ENCODE measurements around the gene NF2.
A peak's percentile ranks its signal among the peaks of the same experiment; 100 is the strongest.
"Not testable (repeated sequence)": the region's sequence is repeated elsewhere in the genome, so short reads cannot be mapped to it uniquely, and the experiment has no call there.

Gene NF2

GRCh38 chr22:29596408-29596807 is 7.0 kb upstream of the NF2 start:
- DNase-seq (ENCODE audit: low spot score): no peak

GRCh38 chr22:29597871-29598683 is 5.4 kb upstream of the NF2 start:
- not testable (repeated sequence) for DNase-seq (ENCODE audit: low spot score)

DNA sequence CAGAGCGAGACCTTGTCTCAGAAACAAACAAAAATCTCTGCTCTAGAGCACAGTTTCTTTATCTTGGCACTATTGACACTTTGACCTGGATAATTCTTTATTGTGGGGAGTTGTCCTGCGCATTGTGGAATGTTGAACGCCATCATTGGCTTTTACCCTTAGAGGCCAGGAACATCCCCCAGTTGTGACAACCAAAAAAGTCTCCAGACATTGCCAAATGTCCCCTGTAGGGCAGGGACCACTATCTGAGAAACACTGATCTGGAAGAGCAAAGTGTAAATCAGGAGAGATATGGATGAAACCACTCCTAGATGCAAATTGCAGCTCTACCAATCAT is 4.8 kb upstream of the NF2 start:
- no peak for DNase-seq (ENCODE audit: low spot score)

- no peak for DNase-seq (ENCODE audit: low spot score)
These were observed 585 bp downstream of the NF2 start for GRCh38 chr22:29604076-29604360.

DNA sequence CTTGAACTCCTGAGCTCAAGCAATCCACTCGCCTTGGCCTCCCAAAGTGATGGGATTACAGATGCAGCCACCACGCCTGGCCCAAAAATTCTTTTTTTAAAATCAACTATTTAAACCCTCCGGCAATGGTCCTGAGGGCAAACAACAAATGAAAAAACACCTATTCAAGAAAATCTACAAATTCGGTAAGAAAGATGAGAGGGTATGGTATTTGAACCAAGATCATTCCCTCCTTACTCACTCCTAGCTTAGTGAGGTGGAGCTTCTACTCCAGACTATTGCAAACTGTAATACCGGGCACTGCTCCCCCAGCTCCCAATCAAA is 2.1 kb downstream of the NF2 start:
- no peak for DNase-seq (ENCODE audit: low spot score)

- no peak for DNase-seq (ENCODE audit: low spot score)
These were observed 2.9 kb downstream of the NF2 start for GRCh38 chr22:29606320-29606719.

DNA sequence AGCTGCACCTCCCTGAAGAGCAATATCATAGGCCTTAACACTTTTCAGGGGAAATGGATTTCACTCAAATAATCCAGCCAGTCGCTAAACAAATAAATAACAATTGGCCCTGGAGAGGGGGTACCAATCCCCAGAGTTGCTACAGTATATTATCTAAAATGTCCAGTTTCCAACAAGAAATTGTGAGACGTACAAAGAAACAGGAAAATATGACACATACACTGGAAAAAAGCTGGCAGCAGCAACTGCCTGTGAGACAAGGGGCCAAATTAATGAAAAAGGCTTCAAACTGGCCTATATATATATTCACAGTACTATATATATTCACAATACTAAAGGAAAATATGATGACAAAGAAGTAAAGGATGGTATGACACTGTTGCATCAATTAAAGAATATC is 4.0 kb downstream of the NF2 start:
- no peak for DNase-seq (ENCODE audit: low spot score)

- DNase-seq (ENCODE audit: low spot score): no peak
These were observed 5.7 kb downstream of the NF2 start for GRCh38 chr22:29609139-29609538.

DNA sequence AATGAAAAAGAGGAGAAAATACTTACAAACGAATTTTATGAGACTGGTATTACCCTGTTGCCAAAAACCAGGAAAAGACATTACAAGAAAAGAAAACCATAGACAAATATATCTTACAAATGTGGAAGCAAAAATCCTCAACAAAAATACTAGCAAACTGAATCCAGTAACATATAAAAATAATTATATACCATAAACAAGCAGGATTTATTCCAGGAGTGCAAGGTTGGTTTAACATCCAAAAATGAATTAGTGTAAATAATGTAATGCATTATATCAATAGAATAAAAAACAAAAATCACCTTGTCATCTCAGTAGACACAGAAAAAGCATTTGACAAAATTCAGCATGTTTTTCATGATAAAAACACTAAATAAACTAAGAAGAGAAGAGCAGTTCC is 7.3 kb downstream of the NF2 start:
- no peak for DNase-seq (ENCODE audit: low spot score)

DNA sequence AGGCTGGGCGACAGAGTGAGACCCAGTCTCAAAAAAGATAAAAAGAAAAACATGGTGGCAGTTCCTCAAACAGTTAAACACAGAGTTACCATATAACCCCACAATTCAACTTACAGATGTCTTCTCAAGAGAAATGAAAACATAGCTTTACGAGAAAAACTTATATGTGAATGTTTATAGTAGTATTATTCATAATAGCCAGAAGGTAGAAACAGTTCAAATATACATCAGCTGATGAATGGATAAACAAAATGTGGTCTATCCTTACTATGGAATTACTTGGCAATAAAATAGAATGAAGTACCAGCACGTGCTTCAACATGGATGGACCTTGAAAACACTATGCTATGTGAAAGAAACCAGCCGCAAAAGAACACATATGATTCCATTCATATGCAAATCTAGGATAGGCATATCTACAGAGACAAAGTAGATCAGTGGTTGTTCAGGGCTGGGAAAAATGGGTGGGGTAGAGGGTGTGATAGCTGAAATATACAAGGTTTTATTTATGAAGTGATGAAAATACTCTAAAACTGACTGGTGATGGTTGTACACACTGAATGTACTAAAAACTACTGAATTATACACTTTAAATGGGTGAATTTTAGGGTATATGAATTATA is 12.4 kb downstream of the NF2 start:
- no peak for DNase-seq (ENCODE audit: low spot score)

- DNase-seq (ENCODE audit: low spot score): no peak
These were observed 14.6 kb downstream of the NF2 start for GRCh38 chr22:29617922-29618629.

DNA sequence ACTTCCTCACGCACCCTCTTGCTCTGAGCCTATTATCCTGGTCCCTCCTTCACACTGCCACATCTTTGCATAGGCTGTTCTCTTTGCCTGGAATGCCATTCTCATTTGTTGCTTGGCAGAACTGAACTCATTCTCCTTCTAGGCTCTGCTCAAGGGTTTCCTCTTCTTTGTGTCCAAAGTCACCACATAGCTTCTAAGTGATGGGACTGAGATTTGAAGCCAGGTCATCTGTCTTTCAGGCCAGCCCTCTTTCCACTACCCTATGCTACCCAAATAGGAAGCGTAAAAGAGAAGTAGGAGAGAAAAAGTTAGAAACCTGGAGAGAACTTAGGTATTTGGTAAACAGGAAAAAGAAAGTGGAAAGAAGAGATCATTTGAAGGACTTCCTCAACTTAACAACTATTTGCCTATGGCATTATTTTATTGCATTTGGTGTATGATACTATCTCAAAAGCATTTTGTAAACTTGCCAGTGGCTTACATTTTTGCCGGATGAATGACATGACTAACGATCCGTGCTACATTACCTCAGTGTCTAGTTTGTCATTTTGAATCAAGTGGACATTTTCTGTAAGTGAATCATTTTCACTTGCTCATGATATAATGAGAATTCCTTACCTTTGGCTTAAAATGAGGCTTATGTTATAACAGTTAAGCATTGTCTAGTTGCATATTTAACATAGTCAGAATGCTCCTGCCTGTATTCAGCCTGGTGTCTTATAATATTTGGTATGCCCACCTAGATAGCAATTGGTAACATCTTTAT is 18.5 kb downstream of the NF2 start:
- no peak for DNase-seq (ENCODE audit: low spot score)

GRCh38 chr22:29623059-29623458 is 19.6 kb downstream of the NF2 start:
- no peak for DNase-seq (ENCODE audit: low spot score)

DNA sequence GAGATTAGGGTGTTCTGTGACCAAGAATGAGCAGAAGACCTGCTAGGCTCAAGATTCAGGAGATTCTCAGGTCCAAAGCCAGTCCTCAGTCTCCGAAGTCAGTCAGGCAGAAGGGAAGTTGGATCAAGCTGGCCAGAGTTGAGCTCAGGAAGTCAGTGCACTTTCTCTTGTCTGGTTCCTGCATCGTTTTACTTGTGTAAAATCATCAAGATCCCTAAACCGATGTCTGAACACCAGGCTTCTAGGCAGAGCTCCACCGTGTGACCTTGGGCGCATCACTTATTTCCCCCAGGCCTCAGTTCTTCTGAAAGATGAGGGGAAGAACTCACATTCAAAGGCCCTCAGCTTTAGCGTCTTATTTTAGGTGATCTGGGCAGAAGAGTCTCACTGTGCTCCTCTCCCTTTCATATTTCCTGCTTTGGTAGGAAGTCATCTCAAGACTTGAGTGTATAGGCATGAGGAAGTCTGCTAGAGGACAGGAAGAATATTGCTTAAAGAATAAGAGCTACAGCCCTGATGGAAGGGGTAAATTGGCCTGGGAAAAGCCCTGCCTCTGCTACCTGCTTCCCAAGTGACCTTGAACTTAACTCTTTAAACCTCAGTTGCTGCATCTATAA is 20.2 kb downstream of the NF2 start:
- no peak for DNase-seq (ENCODE audit: low spot score)

DNA sequence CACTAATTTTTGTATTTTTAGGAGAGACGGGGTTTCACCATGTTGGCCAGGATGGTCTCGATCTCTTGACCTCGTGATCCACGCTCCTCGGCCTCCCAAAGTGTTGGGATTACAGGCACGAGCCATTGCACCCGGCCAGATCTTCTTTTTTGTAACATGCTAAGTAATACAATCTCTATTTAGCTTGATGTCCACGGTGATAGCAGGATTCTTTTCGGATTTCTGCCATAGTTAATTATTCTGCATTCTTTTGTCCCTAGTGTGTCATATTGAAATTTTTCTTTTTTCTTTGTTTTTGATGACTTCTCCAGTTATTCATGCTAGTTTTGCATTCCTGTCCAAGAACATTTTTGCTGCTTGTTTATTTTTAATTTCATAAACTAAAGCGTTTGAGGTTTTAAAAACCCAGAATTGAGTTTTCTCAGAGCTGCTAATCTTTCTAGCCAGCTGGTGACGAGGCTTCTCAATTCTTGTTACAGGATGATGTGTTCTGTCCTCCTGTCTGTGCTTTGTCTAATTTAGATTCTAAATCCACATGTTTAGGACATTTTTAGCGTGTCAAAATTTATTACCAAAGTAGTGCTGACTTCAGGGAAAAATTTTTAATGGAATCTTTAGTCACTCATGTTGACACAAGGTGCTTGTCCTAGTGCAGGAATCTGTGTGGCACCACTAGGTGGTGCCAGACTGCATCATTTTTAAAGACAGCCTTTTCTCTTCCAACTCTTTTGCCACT is 21.8 kb downstream of the NF2 start:
- peak; percentile 68 for DNase-seq (ENCODE audit: low spot score)

GRCh38 chr22:29626497-29627195 is 23.2 kb downstream of the NF2 start:
- DNase-seq (ENCODE audit: low spot score): no peak

DNA sequence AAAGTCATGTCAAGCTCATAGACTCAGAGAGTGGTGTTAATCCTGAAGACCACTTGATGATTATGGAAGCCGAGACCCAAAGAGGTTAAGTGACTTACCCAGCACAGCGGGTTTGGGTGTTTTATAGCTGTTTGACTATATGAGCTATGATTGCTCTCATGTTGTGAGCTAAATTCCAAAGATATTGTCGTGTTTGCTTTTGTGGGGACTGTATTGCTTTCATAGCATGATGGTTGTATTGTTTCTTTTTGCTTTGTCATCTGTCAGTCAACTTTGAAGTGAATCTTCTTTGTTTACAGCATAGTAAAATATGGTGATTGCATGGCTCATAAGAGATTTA is 23.7 kb downstream of the NF2 start:
- DNase-seq (ENCODE audit: low spot score): no peak

- DNase-seq (ENCODE audit: low spot score): no peak
These were observed 25.8 kb downstream of the NF2 start for GRCh38 chr22:29628996-29629902.

GRCh38 chr22:29629903-29630516 is 26.6 kb downstream of the NF2 start:
- no peak for DNase-seq (ENCODE audit: low spot score)

DNA sequence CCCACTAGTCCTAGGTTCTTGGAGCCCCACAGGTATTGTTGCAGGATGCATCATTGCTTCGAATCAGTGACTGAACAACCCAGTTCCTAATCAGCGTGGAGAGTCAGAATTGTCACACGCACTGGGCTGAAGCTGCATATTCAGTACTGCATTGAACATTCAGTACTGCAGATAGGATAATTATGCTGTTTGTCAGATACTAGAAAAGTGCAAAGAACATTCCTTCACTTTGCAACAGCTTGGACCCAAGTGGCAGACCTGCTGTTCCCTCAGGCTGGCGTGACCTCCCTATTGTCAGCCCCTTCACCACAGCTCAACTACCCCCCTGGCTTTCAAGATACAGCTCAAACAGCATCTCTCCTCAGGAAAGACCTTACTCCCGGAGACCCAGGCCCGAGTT is 27.6 kb downstream of the NF2 start:
- DNase-seq (ENCODE audit: low spot score): no peak

All from D341Med (cell line).